Endothelial cell of umbilical vein (primary cell): Measurements from ENCODE around the gene HNRNPL. TPM values are rescaled to one million over a fixed set of nuclear protein-coding genes. Genes with fewer than 3 reads are reported as not detected.

ENCODE experiments used
- BruUV-seq: library from RNA; stranded (reverse); fragments of 400-500 nt; replicated peaks from 2 replicates; lab custom pipeline; 2021; lab: Mats Ljungman, UMichigan
- CTCF ChIA-PET: fragments of 300-600, 350-600 bp; sonication (Branson Sonifier 250); formaldehyde crosslinking; loops from one replicate; lab custom pipeline; 2021; ENCODE audit warnings: antibody characterized with exemption, inconsistent platforms; lab: Charles Lee
- POLR2A ChIA-PET: fragments of 300-600, 350-600 bp; sonication (Branson Sonifier 250); formaldehyde crosslinking; loops from one replicate; lab custom pipeline; 2021; ENCODE audit warnings: antibody characterized with exemption, inconsistent platforms; lab: Charles Lee
- DNase-seq: peaks from one replicate; pipeline ENCODE4 v3.0.0-alpha.2; 2011; ENCODE audit warnings: low read depth, low spot score
- FAIRE-seq: peaks from 2 replicates; lab custom pipeline; 2011; peaks lifted over from hg19 to GRCh38; lab: Jason Lieb, UNC
- H2AFZ ChIP-seq: 2 replicates; pipeline ENCODE4 v1.6.0; 2012; ENCODE audit warnings: low read depth, low read length, control low read depth, inconsistent platforms
- H3K27ac ChIP-seq: 2 replicates; pipeline ENCODE4 v1.5.1; 2011; ENCODE audit warnings: low read depth, mild to moderate bottlenecking, control low read depth, low read length, moderate library complexity; ENCODE audit not compliant: insufficient read depth
- H3K27me3 ChIP-seq, 2 experiments: 2 replicates each; pipeline versions ENCODE4 v1.6.0 to v1.6.1; 2011; ENCODE audit warnings: low read length in 2 of 2, mixed read lengths in 1 of 2; ENCODE audit not compliant: control insufficient read depth in 2 of 2, insufficient read depth in 2 of 2
- H3K36me3 ChIP-seq, 2 experiments: 2 replicates in 1 of 2; 3 replicates in 1 of 2; pipeline ENCODE4 v1.5.1; 2011; ENCODE audit warnings: low read length in 2 of 2, mild to moderate bottlenecking in 1 of 2, moderate library complexity in 1 of 2; ENCODE audit not compliant: control insufficient read depth in 2 of 2, insufficient read depth in 2 of 2; ENCODE audit errors: extremely low read depth in 1 of 2
- H3K4me1 ChIP-seq: 3 replicates; pipeline ENCODE4 v1.5.1; 2011; ENCODE audit warnings: mild to moderate bottlenecking, low read length; ENCODE audit not compliant: control insufficient read depth, insufficient read depth; ENCODE audit errors: extremely low read depth
- H3K4me2 ChIP-seq: 2 replicates; pipeline ENCODE4 v1.6.1; 2011; ENCODE audit warnings: low read length, control low read depth, mixed read lengths; ENCODE audit not compliant: insufficient read depth
- H3K4me3 ChIP-seq, 3 experiments: fragments of 200-600 bp in 1 of 3; sonication (generic), shearing (Covaris generic) in 1 of 3; replicated peaks in 1 of 3; 2 replicates each; pipeline ENCODE4 v1.5.1; 2011 to 2016; ENCODE audit warnings: control low read depth in 3 of 3, low read length in 3 of 3, mild to moderate bottlenecking in 2 of 3, inconsistent platforms in 1 of 3, low read depth in 1 of 3, moderate library complexity in 1 of 3; ENCODE audit not compliant: insufficient read depth in 1 of 3
- H3K79me2 ChIP-seq: 2 replicates; pipeline ENCODE4 v1.6.0; 2012; ENCODE audit warnings: low read length, inconsistent platforms; ENCODE audit not compliant: control insufficient read depth, insufficient read depth
- H3K9ac ChIP-seq: replicated peaks from 2 replicates; pipeline ENCODE3; 2011; ENCODE audit warnings: low read length, control low read depth; ENCODE audit not compliant: insufficient read depth; ENCODE audit errors: extremely low read depth
- H3K9me1 ChIP-seq: replicated peaks from 3 replicates; pipeline ENCODE4 v1.6.0; 2011; ENCODE audit warnings: mild to moderate bottlenecking, low read length; ENCODE audit not compliant: control insufficient read depth, insufficient read depth; ENCODE audit errors: extremely low read depth
- H3K9me3 ChIP-seq: replicated peaks from 2 replicates; pipeline ENCODE4 v1.5.1; 2012; ENCODE audit warnings: low read length, inconsistent platforms; ENCODE audit not compliant: control insufficient read depth, insufficient read depth
- H4K20me1 ChIP-seq: replicated peaks from 2 replicates; pipeline ENCODE3; 2011; ENCODE audit warnings: mild to moderate bottlenecking, low read length; ENCODE audit not compliant: control insufficient read depth, insufficient read depth; ENCODE audit errors: extremely low read depth
- EZH2 ChIP-seq: IDR thresholded peaks from 2 replicates; pipeline ENCODE4 v1.6.1; 2012; ENCODE audit warnings: borderline replicate concordance, low read depth, mild to moderate bottlenecking, moderate library complexity, low read length, inconsistent platforms; ENCODE audit not compliant: severe bottlenecking
- MAX ChIP-seq: IDR thresholded peaks from 2 replicates; pipeline ENCODE4 v1.6.1; 2011; ENCODE audit not compliant: insufficient read depth, insufficient read length
- POLR2A ChIP-seq: IDR thresholded peaks from 2 replicates; pipeline ENCODE4 v1.6.1; 2012; ENCODE audit warnings: low read depth, mild to moderate bottlenecking, control low read depth, low read length
- POLR2AphosphoS5 ChIP-seq: IDR thresholded peaks from 2 replicates; pipeline ENCODE4 v1.6.1; 2012; ENCODE audit warnings: low read depth, mild to moderate bottlenecking, control low read depth, low read length, moderate library complexity; ENCODE audit not compliant: insufficient read depth
- dilution Hi-C: fragments of 300-500 bp; cut with MboI; formaldehyde crosslinking; loops from one replicate; pipeline ENCODE4 v1.15.0; 2019; ENCODE audit warnings: low sequenced_read_pairs; ENCODE audit not compliant: extremely low pct_ligation_motif_present
- intact Hi-C: fragments of 100-400 bp; cut with micrococcal nuclease; formaldehyde crosslinking; loops from one replicate; pipeline ENCODE4 v1.10.0; 2022
- polyA plus RNA-seq, 4 experiments: library from polyadenylated mRNA; depleted of rRNA in 3 of 4; stranded (reverse) in 3 of 4; unstranded in 1 of 4; fragments of >200 nt; gene quantifications; 2 replicates each; pipeline versions ENCODE4 v1.2.1 to v1.2.3, GENCODE V29; 2011 to 2012; ENCODE audit warnings: missing spikeins in 1 of 4
- total RNA-seq: library from RNA; stranded (reverse); gene quantifications from 2 replicates; pipeline ENCODE4 v1.2.3, GENCODE V29; 2021

The HNRNPL gene
- total and polyA plus RNA-seq, 2 donors (not counting 3 experiments of a cell fraction or from before 2014, with no cell fraction given): 305 to 451 TPM

- Histone ChIP-seq H3K27ac (no peak overlapping the region), H3K36me3 (peaks cover 59 to 86% of the 10 kb centered on the region in 2 experiments), H4K20me1 (no peaks in the 10 kb centered on the region), H3K9me1 (no peaks in the 10 kb centered on the region), H3K4me2 (no peak overlapping the region), H2AFZ (no peak overlapping the region), H3K79me2 (peaks cover 62% of the 10 kb centered on the region), H3K9me3 (no peaks in the 10 kb centered on the region), H3K9ac (no peak overlapping the region), H3K4me3 (no peak overlapping the region), H3K4me1 (peaks cover 6% of the 10 kb centered on the region), H3K27me3 (no peaks in the 10 kb centered on the region)
- ChIA-PET POLR2A (interaction anchor here (1.2 kb wide), 1 partner anchor 11 kb away, joined by 4 read pairs; the partner anchor contains the start of gene ECH1), CTCF (no interaction called here)
- intact Hi-C loops: no loop called here
- TF ChIP-seq POLR2A: peak; percentile 34
- no peak for TF ChIP-seq MAX
- TF ChIP-seq POLR2AphosphoS5: no peak
- BruUV-seq: no TSS peak
- dilution Hi-C loops: no loop called here
- FAIRE-seq: no peak
- no peak for DNase-seq
Observed at GRCh38 chr19:38842439-38843174, 7.2 kb downstream of the HNRNPL start.

GRCh38 chr19:38841787-38842438 lies 7.9 kb downstream of the HNRNPL start:
- BruUV-seq: no TSS peak
- dilution Hi-C loops (no loop called here), intact Hi-C loops (no loop called here)
- peaks cover 55 to 88% of the 10 kb centered on the region in 2 experiments for H3K36me3 ChIP-seq
- DNase-seq (no peak), FAIRE-seq (no peak)
- no peaks in the 10 kb centered on the region for H4K20me1 ChIP-seq
- TF ChIP-seq EZH2 (no peak), POLR2AphosphoS5 (no peak)
- no peaks in the 10 kb centered on the region for H3K27me3 ChIP-seq
- H3K4me2 ChIP-seq: no peak overlapping the region
- no peak overlapping the region for H3K4me3 ChIP-seq
- no peaks in the 10 kb centered on the region for H3K4me1 ChIP-seq
- no peak overlapping the region for H3K27ac ChIP-seq
- H3K79me2 ChIP-seq: peaks cover 55% of the 10 kb centered on the region
- no peaks in the 10 kb centered on the region for H3K9me1 ChIP-seq
- ChIA-PET POLR2A (interaction anchor here (1.2 kb wide), 1 partner anchor 10 kb away, joined by 4 read pairs; the partner anchor contains the start of gene ECH1), CTCF (no interaction called here)
- no peaks in the 10 kb centered on the region for H3K9me3 ChIP-seq
- H2AFZ ChIP-seq: no peak overlapping the region
- no peak overlapping the region for H3K9ac ChIP-seq
